HepG2 (cell line): ENCODE data around the gene SEPTIN12. TPM values are rescaled to one million over a fixed set of nuclear protein-coding genes. Genes with fewer than 3 reads are reported as not detected.

Source experiments
- HBP1 ChIP-seq: IDR thresholded peaks from 2 replicates; pipeline ENCODE4 v1.6.1; 2016; ENCODE audit warnings: low read depth, control low read depth
- HDAC6 ChIP-seq: fragments of 200-600 bp; sonication (generic); IDR thresholded peaks from 2 replicates; pipeline ENCODE4 v1.7.0; 2017; ENCODE audit warnings: mild to moderate bottlenecking, antibody characterized with exemption, low read length, low read depth
- HNRNPL ChIP-seq: fragments of 200-400 bp; formaldehyde crosslinking; IDR thresholded peaks from 2 replicates; pipeline ENCODE4 v1.6.1; 2017; ENCODE audit warnings: mild to moderate bottlenecking, low read depth, low read length
- KAT8 ChIP-seq: IDR thresholded peaks from 2 replicates; pipeline ENCODE4 v1.6.1; 2016; ENCODE audit warnings: missing genetic modification reagents, missing compliant biosample characterization
- NR2F2 ChIP-seq: IDR thresholded peaks from 2 replicates; pipeline ENCODE4 v1.6.1; 2012; ENCODE audit warnings: low read depth, inconsistent platforms, borderline replicate concordance
- PITX1 ChIP-seq: sonication (generic); formaldehyde crosslinking; IDR thresholded peaks from 2 replicates; pipeline ENCODE4 v1.5.1; 2020; ENCODE audit warnings: mild to moderate bottlenecking, missing genetic modification reagents
- POGZ ChIP-seq: sonication (generic); formaldehyde crosslinking; IDR thresholded peaks from 2 replicates; pipeline ENCODE4 v1.4.0; 2020; ENCODE audit warnings: mild to moderate bottlenecking, missing genetic modification reagents
- RCOR2 ChIP-seq: IDR thresholded peaks from 2 replicates; pipeline ENCODE4 v1.6.1; 2016; ENCODE audit warnings: missing biosample characterization, missing genetic modification reagents
- SMAD3 ChIP-seq: sonication (generic); formaldehyde crosslinking; IDR thresholded peaks from 2 replicates; pipeline ENCODE4 v1.4.0; 2020; ENCODE audit warnings: missing genetic modification reagents
- TCF12 ChIP-seq, 2 experiments: fragments of 450-650 bp in 1 of 2; sonication (generic) in 1 of 2; formaldehyde crosslinking in 1 of 2; IDR thresholded peaks; 2 replicates each; pipeline versions ENCODE4 v1.6.1 to v1.8.0; 2017 to 2022; ENCODE audit warnings: antibody characterized with exemption in 1 of 2, mild to moderate bottlenecking in 1 of 2, missing genetic modification reagents in 1 of 2, moderate library complexity in 1 of 2
- ZBTB40 ChIP-seq, 2 experiments: fragments of 450-650 bp in 1 of 2; sonication (generic) in 1 of 2; formaldehyde crosslinking in 1 of 2; IDR thresholded peaks; 2 replicates each; pipeline versions ENCODE4 v1.6.1 to v1.8.0; 2016 to 2022; ENCODE audit warnings: antibody characterized with exemption in 1 of 2, mild to moderate bottlenecking in 1 of 2, missing genetic modification reagents in 1 of 2
- ZSCAN9 ChIP-seq: IDR thresholded peaks from 2 replicates; pipeline ENCODE4 v1.6.1; 2016; ENCODE audit warnings: borderline replicate concordance
- polyA plus RNA-seq, 8 experiments: library from polyadenylated mRNA; depleted of rRNA in 3 of 8; stranded (reverse) in 7 of 8; unstranded in 1 of 8; fragments of >200 nt; fragmentation: Illumina TruSeq in 4 of 8; extraction: Trizol in 4 of 8; gene quantifications; 2 replicates each; pipeline versions ENCODE4 v1.2.1 to v1.2.3, GENCODE V29; 2011 to 2016; ENCODE audit warnings: low read depth in 4 of 8, missing spikeins in 1 of 8, mixed read lengths in 1 of 8; ENCODE audit not compliant: insufficient read depth in 1 of 8
- total RNA-seq, 5 experiments: library from RNA; depleted of rRNA; stranded (reverse); fragments of >200 nt; fragmentation: Illumina TruSeq; extraction: Trizol; gene quantifications; 2 replicates each; pipeline ENCODE4 v1.2.3, GENCODE V29; 2016; ENCODE audit warnings: low read depth in 1 of 5
- TF ChIP-seq, protein P1 (sequence below): sonication (generic); formaldehyde crosslinking; IDR thresholded peaks from 2 replicates; pipeline ENCODE4 v1.9.0; 2021; ENCODE audit warnings: missing genetic modification reagents, mild to moderate bottlenecking, borderline replicate concordance

Gene SEPTIN12
- total and polyA plus RNA-seq, 2 of the 13 experiments (the other 11 are each of a cell fraction or from before 2014, with no cell fraction given), result 0.22 TPM; not detected in 1

GRCh38 chr16:4768549-4769305 lies 19.4 kb downstream of the SEPTIN12 start (continued):
- TF ChIP-seq ZBTB40 (IDR thresholded peaks at IDR 0.05) (0 out of 2 replicates have a peak, but pooled peaks have one; percentile 1), ZBTB40 (CRISPR knock-in tag; IDR thresholded peaks at IDR 0.05) (peak; percentile 46; the same call in 1 of the 2 replicates), HDAC6 (no peak), RCOR2 (CRISPR knock-in tag) (peak; percentile 23; the same call in 1 of the 2 replicates), KAT8 (CRISPR knock-in tag) (peak; percentile 83; the same call in 1 of the 2 replicates), PITX1 (peak; percentile 50; the same call in 1 of the 2 replicates), TCF12 (IDR thresholded peaks at IDR 0.05) (no peak), TCF12 (CRISPR knock-in tag; IDR thresholded peaks at IDR 0.05) (0 out of 2 replicates have a peak, but pooled peaks have one; percentile 28), POGZ (CRISPR knock-in tag) (peak; percentile 60), HNRNPL (no peak), ZSCAN9 (peak; percentile 60; the same call in 1 of the 2 replicates), NR2F2 (no peak), SMAD3 (0 out of 2 replicates have a peak, but pooled peaks have one; percentile 49), HBP1 (CRISPR knock-in tag) (peak; percentile 55; the same call in 1 of the 2 replicates)
- TF ChIP-seq, protein P1, sequence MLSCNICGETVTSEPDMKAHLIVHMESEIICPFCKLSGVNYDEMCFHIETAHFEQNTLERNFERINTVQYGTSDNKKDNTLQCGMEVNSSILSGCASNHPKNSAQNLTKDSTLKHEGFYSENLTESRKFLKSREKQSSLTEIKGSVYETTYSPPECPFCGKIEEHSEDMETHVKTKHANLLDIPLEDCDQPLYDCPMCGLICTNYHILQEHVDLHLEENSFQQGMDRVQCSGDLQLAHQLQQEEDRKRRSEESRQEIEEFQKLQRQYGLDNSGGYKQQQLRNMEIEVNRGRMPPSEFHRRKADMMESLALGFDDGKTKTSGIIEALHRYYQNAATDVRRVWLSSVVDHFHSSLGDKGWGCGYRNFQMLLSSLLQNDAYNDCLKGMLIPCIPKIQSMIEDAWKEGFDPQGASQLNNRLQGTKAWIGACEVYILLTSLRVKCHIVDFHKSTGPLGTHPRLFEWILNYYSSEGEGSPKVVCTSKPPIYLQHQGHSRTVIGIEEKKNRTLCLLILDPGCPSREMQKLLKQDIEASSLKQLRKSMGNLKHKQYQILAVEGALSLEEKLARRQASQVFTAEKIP (CRISPR knock-in tag), result no peak
